HG03575 (cell line): ENCODE measurements around the gene CDH4.

Experiments used
- ATAC-seq: cut with Tn5 transposase; IDR thresholded peaks from one replicate; pipeline ENCODE4 v1.9.1; 2021; ENCODE audit not compliant: unreplicated experiment, insufficient number of reproducible peaks, low FRiP score; ENCODE audit errors: extremely low read depth

CDH4 gene

GRCh38 chr20:61754976-61755778, 503.1 kb downstream of the CDH4 start:
- ATAC-seq: no peak

- ATAC-seq: no peak
Measured at GRCh38 chr20:61755971-61756845, 504.1 kb downstream of the CDH4 start.

- ATAC-seq: no peak
Measured at GRCh38 chr20:61756966-61757677, 505.1 kb downstream of the CDH4 start.

- ATAC-seq: no peak
Measured at GRCh38 chr20:61757678-61758563, 505.9 kb downstream of the CDH4 start.

GRCh38 chr20:61758564-61759200, 506.6 kb downstream of the CDH4 start:
- no peak for ATAC-seq

- no peak for ATAC-seq
Measured at GRCh38 chr20:61759286-61760065, 507.4 kb downstream of the CDH4 start.

- ATAC-seq: no peak
Measured at GRCh38 chr20:61760321-61760720, 508.3 kb downstream of the CDH4 start.

- ATAC-seq: no peak
Measured at GRCh38 chr20:61760731-61761130, 508.7 kb downstream of the CDH4 start.

GRCh38 chr20:61761453-61762166, 509.5 kb downstream of the CDH4 start:
- no peak for ATAC-seq

- no peak for ATAC-seq
Measured at GRCh38 chr20:61762167-61762710, 510.2 kb downstream of the CDH4 start.

- ATAC-seq: no peak
Measured at GRCh38 chr20:61762886-61763739, 511.1 kb downstream of the CDH4 start.

- ATAC-seq: no peak
Measured at GRCh38 chr20:61763740-61764400, 511.8 kb downstream of the CDH4 start.

- ATAC-seq: no peak
Measured at GRCh38 chr20:61764471-61765025, 512.5 kb downstream of the CDH4 start.

GRCh38 chr20:61765081-61765870, 513.2 kb downstream of the CDH4 start:
- no peak for ATAC-seq
